GM12801 (cell line): ENCODE data around the gene ARID5B.

Source experiments
- TF ChIP-seq, protein P1 (sequence below): IDR thresholded peaks from one replicate; pipeline ENCODE4 v1.5.1; 2011; ENCODE audit warnings: control low read depth; ENCODE audit not compliant: insufficient read length; ENCODE audit errors: extremely low read depth

Gene ARID5B

DNA sequence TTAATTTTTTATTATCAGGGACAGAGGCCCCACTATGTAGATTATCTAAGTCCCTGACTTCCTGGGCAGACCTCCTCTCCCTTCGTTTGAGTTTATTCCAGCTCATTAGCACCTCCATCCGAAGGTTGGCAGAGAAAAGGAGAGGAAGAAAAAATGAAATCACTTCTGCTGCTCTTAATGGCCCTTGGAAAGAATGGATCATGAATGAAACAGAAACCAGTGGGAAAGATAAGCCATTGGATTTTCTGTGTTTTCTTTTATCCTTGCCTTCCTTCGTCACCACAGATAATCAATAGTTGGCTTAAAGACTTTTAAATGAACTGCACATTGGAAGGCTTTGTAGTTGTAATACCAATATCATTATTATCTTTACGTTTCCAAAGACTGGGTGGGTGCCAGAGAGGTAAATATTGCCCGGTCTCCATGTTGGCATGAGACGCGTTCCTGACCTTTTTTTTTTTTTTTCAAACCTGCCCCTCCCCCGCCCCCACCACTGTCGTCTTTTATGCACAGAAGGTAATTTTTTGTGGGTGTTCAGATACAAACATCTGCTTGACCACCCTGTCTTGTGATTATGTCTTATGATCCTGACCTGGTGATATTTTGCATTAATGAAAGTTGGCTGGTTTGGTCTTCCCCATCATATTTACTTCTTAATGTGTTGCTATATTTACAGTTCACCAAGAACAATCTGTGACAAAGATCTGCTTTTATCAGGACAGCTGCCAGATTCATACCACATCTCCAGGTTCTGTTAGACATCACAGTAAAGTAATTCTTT is 116.8 kb downstream of the ARID5B start:
- TF ChIP-seq, protein P1, sequence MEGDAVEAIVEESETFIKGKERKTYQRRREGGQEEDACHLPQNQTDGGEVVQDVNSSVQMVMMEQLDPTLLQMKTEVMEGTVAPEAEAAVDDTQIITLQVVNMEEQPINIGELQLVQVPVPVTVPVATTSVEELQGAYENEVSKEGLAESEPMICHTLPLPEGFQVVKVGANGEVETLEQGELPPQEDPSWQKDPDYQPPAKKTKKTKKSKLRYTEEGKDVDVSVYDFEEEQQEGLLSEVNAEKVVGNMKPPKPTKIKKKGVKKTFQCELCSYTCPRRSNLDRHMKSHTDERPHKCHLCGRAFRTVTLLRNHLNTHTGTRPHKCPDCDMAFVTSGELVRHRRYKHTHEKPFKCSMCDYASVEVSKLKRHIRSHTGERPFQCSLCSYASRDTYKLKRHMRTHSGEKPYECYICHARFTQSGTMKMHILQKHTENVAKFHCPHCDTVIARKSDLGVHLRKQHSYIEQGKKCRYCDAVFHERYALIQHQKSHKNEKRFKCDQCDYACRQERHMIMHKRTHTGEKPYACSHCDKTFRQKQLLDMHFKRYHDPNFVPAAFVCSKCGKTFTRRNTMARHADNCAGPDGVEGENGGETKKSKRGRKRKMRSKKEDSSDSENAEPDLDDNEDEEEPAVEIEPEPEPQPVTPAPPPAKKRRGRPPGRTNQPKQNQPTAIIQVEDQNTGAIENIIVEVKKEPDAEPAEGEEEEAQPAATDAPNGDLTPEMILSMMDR: no peak

DNA sequence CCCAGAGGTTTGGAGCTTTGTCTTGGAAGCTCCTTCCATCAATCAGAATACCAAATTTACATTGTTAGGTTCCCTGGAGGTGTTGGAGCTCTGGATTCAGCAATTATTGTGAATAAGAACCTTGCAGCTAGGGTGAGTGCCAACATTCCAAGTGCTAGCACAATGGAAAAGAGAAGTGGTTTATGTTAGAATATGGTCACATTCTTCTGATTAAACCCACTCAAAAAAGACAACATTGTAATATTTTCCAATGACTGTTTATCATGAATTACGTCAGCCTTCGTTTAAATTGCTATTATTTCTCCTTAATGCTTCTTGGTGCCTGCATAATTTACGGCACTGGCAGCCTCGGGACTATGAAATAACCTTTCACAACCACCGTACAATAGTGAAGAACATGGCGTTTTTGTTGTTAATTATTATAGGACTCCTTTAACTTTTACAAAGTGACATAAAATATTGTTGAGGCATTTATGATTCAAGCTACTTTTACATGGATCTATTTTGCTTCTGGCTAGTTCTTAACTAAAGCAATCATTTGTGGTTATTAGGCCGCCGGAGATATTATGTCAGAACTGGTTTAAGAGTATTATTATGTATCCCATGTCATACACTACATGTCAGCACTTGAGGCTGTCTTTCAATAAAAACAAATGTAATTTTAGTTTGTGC is 117.7 kb downstream of the ARID5B start:
- TF ChIP-seq, protein P1: no peak

DNA sequence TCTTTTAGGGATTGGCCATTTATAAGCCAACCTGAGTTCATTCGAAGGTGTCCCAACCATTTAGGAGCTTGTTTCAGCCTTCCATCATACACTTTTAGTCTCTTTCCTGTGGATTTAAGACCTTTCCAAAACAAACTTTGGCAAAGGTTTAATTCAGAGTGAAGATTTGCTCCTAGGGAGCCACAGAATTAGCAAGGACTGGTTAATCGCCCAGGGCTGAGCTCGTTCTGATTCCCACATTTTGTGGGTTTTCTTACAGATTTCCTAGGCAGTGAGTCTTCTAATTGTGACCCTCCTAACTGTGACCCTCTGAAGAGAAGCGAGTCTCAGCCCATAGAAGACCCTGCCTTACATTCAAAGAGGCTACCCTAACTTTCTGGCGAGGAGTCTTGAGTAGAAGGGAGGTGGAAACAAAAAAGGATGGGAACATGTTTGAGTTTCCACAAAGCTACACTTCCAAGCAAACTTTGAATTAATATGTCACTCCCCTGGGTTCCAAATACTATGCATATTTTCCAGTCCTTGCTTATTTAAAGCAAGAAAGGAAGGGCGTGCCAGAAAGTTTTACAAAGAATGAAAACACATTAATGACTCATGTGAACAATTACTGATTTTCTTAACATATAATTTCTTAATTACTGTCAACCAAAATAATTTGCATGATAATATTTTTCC is 118.3 kb downstream of the ARID5B start:
- TF ChIP-seq, protein P1: no peak

DNA sequence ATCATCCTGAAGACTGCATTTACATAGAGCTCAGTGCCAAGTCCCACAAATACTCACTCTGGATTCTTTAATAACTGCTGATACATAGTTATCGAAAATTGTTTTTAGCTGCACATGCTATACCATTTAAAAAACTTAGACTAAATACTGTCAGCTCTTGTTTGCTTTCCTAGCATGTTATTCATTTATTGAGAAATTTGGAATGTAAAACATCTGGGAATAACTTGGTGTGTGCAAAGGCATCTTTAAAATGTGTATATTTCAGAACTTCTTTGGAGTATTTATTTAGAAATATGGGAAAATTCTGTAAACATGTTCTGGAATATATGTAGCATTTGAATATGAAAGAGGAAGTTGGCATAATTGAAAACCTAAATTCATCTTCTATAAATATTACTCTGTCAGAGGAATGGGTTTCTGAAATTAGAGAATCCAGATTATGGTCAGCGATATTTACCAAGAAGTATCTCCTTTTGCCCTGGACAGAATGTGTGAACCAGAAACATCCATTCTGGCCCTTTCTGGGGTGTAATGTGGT is 119.7 kb downstream of the ARID5B start:
- TF ChIP-seq, protein P1: no peak

DNA sequence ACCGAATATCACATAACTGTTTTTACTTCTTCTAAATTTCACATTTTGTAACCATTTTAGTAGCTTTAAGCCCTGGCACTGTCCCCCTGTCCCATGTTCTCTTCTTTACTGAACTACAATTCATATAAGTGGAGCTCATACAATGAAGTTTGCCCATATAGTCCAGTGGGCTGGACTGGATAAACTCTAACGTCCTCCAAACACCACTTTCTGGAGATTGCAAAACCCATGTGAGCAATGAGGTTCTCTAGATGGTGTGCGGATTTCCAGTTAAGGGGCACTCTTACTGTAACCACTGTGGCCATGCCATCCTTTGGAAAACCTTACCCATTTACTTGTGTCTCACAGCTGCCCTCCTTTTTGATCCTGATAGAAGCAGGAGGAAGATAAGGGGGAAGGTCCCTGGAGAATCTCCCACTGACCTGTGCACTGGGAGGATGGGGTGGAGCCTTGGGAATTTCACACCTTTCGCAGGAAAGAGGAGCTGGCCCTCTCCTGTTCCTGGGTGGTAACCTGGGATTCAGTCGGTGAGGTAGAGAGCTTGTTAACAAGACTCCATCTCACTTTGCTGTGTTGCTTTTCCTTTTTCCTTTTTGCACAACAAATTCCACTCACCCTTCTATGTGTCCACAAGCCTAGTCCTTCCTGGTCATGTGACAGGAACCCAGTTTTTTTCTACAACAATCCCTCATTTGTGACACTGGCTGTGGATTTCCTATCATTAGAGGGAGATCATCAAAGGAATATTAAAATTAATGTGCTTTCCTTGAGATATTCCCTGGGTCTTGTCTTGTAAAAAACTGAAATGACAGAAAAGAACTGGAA is 120.7 kb downstream of the ARID5B start:
- TF ChIP-seq, protein P1: no peak

DNA sequence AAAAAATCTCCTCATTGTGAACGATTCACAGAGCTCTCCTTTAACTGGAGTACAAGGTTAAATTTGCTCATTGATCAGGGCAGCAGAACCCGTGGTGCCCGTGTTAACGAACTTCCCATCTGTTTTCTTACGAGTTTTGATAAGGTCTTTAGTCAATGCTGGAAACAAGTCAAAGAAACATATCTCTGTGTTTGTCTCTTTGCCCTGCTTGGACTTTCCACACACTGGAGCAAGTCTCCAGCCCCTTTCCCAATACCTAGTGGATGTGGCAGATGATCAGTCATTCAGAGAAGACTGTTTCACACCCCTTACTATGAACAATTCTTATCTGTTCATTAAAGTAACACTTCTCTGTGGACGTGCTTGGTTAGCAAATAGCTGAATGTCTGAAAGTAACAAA is 121.3 kb downstream of the ARID5B start:
- TF ChIP-seq, protein P1: no peak
